GM10266 (cell line): ENCODE data around the gene NLRP14.
A peak's percentile ranks its signal among the peaks of the same experiment; 100 is the strongest.

Experiments used
- DNase-seq: peaks from one replicate; pipeline ENCODE4 v3.0.0; 2012; ENCODE audit errors: extremely low spot score
- CTCF ChIP-seq: IDR thresholded peaks from 2 replicates; pipeline ENCODE4 v1.5.1; 2012; ENCODE audit warnings: mild to moderate bottlenecking, low read depth; ENCODE audit not compliant: control insufficient read depth, insufficient read depth; ENCODE audit errors: missing control alignments

Gene NLRP14

GRCh38 chr11:7080900-7081299 is 60.6 kb downstream of the NLRP14 start:
- no peak for DNase-seq
- no peak for TF ChIP-seq CTCF

- no peak for TF ChIP-seq CTCF
Measured at GRCh38 chr11:7081441-7081840, 61.2 kb downstream of the NLRP14 start.

GRCh38 chr11:7088921-7089320 is 68.6 kb downstream of the NLRP14 start, which contains the start of gene RBMXL2:
Gene RBMXL2 (plus strand): TSS chr11:7088998. CDS start chr11:7089121, 123 bp downstream.
- no peak for TF ChIP-seq CTCF
- DNase-seq = no peak

More at GRCh38 chr11:7081441-7081840, 61.2 kb downstream of the NLRP14 start:
- DNase-seq = no peak

GRCh38 chr11:7089328-7090251 is 69.3 kb downstream of the NLRP14 start:
- DNase-seq = no peak
- TF ChIP-seq CTCF = no peak

- DNase-seq = peak; percentile 61
Measured at GRCh38 chr11:7098235-7098832, 78.1 kb downstream of the NLRP14 start.

GRCh38 chr11:7115780-7116179 is 95.5 kb downstream of the NLRP14 start:
- DNase-seq = no peak
- no peak for TF ChIP-seq CTCF

More at GRCh38 chr11:7098235-7098832, 78.1 kb downstream of the NLRP14 start:
- TF ChIP-seq CTCF = peak; percentile 59

- no peak for TF ChIP-seq CTCF
- DNase-seq = no peak
Measured at GRCh38 chr11:7116370-7116769, 96.1 kb downstream of the NLRP14 start.
